ENCODE results near the gene GDF7. TPM values are rescaled to one million over a fixed set of nuclear protein-coding genes. Genes with fewer than 3 reads are reported as not detected.

Gene GDF7
- total and polyA plus RNA-seq, 4 donors = 0.89 to 7.2 (median 3.3) TPM

DNA sequence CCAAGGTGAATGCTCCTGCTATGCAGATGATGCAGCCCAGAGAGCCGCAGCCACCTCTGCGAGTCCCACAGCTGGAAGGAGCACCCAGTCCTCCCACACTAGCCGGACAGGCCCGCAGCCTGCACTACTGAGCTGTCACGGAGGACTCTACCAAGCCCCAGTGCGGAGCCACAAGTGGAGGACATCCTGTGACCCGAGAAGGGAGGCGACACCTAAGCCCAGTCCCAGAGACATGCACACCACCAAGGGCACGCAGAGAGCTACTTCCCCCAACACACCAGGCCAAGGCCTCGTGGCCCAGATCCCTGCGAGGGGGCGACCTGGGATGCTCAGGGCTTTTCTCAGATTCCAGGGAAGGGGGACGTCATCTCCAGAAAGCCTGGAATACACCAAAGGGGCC lies 28.9 kb upstream of the GDF7 start:
- Histone ChIP-seq H3K27me3 (ENCODE audit: control insufficient read depth in 4 of 4, insufficient read depth in 4 of 4, low read length in 3 of 4) (no peaks in the 10 kb centered on the region), H3K4me3 (ENCODE audit: low read depth in 1 of 3, low read length in 3 of 3) (no peak overlapping the region), H3K27ac (ENCODE audit: low read depth in 1 of 2, low read length in 2 of 2) (no peak overlapping the region), H3K9ac (ENCODE audit: low read depth in 1 of 2, low read length in 2 of 2) (no peak overlapping the region), H3K36me3 (ENCODE audit: control insufficient read depth in 4 of 4, insufficient read depth in 3 of 4, low read depth in 1 of 4, low read length in 3 of 4) (peaks cover 0 to 5% (median under 1%) of the 10 kb centered on the region in 4 donors), H3K4me1 (ENCODE audit: control insufficient read depth in 4 of 4, insufficient read depth in 4 of 4, low read length in 3 of 4) (peaks cover 5 to 42% (median 21%) of the 10 kb centered on the region in 4 donors), H3K9me3 (ENCODE audit: control insufficient read depth in 4 of 4, low read length in 3 of 4) (no peaks in the 10 kb centered on the region)
- DNase-seq (ENCODE audit: low spot score) = no peak
- TF ChIP-seq HNF4A (conservative IDR thresholded peaks at IDR 0.05) = no peak
- no peak for TF ChIP-seq SP1 (IDR thresholded peaks at IDR 0.05)
- TF ChIP-seq, protein P1, sequence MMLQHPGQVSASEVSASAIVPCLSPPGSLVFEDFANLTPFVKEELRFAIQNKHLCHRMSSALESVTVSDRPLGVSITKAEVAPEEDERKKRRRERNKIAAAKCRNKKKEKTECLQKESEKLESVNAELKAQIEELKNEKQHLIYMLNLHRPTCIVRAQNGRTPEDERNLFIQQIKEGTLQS (IDR thresholded peaks at IDR 0.05) = no peak
- TF ChIP-seq, protein P2, sequence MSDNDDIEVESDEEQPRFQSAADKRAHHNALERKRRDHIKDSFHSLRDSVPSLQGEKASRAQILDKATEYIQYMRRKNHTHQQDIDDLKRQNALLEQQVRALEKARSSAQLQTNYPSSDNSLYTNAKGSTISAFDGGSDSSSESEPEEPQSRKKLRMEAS (IDR thresholded peaks at IDR 0.05) = no peak
- TF ChIP-seq FOXA1 (IDR thresholded peaks at IDR 0.05) = no peak
- TF ChIP-seq, protein P3, sequence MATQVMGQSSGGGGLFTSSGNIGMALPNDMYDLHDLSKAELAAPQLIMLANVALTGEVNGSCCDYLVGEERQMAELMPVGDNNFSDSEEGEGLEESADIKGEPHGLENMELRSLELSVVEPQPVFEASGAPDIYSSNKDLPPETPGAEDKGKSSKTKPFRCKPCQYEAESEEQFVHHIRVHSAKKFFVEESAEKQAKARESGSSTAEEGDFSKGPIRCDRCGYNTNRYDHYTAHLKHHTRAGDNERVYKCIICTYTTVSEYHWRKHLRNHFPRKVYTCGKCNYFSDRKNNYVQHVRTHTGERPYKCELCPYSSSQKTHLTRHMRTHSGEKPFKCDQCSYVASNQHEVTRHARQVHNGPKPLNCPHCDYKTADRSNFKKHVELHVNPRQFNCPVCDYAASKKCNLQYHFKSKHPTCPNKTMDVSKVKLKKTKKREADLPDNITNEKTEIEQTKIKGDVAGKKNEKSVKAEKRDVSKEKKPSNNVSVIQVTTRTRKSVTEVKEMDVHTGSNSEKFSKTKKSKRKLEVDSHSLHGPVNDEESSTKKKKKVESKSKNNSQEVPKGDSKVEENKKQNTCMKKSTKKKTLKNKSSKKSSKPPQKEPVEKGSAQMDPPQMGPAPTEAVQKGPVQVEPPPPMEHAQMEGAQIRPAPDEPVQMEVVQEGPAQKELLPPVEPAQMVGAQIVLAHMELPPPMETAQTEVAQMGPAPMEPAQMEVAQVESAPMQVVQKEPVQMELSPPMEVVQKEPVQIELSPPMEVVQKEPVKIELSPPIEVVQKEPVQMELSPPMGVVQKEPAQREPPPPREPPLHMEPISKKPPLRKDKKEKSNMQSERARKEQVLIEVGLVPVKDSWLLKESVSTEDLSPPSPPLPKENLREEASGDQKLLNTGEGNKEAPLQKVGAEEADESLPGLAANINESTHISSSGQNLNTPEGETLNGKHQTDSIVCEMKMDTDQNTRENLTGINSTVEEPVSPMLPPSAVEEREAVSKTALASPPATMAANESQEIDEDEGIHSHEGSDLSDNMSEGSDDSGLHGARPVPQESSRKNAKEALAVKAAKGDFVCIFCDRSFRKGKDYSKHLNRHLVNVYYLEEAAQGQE (IDR thresholded peaks at IDR 0.05) = no peak
- TF ChIP-seq, protein P4, sequence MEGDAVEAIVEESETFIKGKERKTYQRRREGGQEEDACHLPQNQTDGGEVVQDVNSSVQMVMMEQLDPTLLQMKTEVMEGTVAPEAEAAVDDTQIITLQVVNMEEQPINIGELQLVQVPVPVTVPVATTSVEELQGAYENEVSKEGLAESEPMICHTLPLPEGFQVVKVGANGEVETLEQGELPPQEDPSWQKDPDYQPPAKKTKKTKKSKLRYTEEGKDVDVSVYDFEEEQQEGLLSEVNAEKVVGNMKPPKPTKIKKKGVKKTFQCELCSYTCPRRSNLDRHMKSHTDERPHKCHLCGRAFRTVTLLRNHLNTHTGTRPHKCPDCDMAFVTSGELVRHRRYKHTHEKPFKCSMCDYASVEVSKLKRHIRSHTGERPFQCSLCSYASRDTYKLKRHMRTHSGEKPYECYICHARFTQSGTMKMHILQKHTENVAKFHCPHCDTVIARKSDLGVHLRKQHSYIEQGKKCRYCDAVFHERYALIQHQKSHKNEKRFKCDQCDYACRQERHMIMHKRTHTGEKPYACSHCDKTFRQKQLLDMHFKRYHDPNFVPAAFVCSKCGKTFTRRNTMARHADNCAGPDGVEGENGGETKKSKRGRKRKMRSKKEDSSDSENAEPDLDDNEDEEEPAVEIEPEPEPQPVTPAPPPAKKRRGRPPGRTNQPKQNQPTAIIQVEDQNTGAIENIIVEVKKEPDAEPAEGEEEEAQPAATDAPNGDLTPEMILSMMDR (IDR thresholded peaks at IDR 0.05; ENCODE audit: low read depth, low read length, missing input control) = no peak
- no peak for TF ChIP-seq EGR1 (IDR thresholded peaks at IDR 0.05; ENCODE audit: low read depth in 2 of 2)
- no peak for TF ChIP-seq JUND (IDR thresholded peaks at IDR 0.05)
- TF ChIP-seq NR2F2 (IDR thresholded peaks at IDR 0.05) = no peak
- no peak for TF ChIP-seq GABPA (IDR thresholded peaks at IDR 0.05 in 1 of 2, conservative IDR thresholded peaks at IDR 0.05 in 1 of 2)
- TF ChIP-seq RAD21 (IDR thresholded peaks at IDR 0.05) = no peak
- no peak for TF ChIP-seq FOXA2 (IDR thresholded peaks at IDR 0.05)
- TF ChIP-seq HNF4G (IDR thresholded peaks at IDR 0.05) = no peak
- TF ChIP-seq, protein P5, sequence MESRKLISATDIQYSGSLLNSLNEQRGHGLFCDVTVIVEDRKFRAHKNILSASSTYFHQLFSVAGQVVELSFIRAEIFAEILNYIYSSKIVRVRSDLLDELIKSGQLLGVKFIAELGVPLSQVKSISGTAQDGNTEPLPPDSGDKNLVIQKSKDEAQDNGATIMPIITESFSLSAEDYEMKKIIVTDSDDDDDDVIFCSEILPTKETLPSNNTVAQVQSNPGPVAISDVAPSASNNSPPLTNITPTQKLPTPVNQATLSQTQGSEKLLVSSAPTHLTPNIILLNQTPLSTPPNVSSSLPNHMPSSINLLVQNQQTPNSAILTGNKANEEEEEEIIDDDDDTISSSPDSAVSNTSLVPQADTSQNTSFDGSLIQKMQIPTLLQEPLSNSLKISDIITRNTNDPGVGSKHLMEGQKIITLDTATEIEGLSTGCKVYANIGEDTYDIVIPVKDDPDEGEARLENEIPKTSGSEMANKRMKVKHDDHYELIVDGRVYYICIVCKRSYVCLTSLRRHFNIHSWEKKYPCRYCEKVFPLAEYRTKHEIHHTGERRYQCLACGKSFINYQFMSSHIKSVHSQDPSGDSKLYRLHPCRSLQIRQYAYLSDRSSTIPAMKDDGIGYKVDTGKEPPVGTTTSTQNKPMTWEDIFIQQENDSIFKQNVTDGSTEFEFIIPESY (IDR thresholded peaks at IDR 0.05) = no peak
- TF ChIP-seq YY1 (IDR thresholded peaks at IDR 0.05) = no peak
- TF ChIP-seq TAF1 (conservative IDR thresholded peaks at IDR 0.05) = no peak
- no peak for TF ChIP-seq RXRA (IDR thresholded peaks at IDR 0.05)
- 96% methylated on average over 13 of the region's 13 CpGs for WGBS
